ENCODE data around the gene SEC31B.

- TF ChIP-seq, protein P1, sequence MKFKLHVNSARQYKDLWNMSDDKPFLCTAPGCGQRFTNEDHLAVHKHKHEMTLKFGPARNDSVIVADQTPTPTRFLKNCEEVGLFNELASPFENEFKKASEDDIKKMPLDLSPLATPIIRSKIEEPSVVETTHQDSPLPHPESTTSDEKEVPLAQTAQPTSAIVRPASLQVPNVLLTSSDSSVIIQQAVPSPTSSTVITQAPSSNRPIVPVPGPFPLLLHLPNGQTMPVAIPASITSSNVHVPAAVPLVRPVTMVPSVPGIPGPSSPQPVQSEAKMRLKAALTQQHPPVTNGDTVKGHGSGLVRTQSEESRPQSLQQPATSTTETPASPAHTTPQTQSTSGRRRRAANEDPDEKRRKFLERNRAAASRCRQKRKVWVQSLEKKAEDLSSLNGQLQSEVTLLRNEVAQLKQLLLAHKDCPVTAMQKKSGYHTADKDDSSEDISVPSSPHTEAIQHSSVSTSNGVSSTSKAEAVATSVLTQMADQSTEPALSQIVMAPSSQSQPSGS (CRISPR knock-in tag; IDR thresholded peaks at IDR 0.05): no peak
- TF ChIP-seq POLR2A (conservative IDR thresholded peaks at IDR 0.05) (no peak), NFYB (IDR thresholded peaks at IDR 0.05; ENCODE audit: extremely low read depth, insufficient read length) (no peak), CEBPZ (IDR thresholded peaks at IDR 0.05; ENCODE audit: borderline replicate concordance, low read depth, low read length) (no peak), FOSL1 (tag; conservative IDR thresholded peaks at IDR 0.05) (no peak), ZNF3 (CRISPR knock-in tag; IDR thresholded peaks at IDR 0.05) (no peak), PTBP1 (IDR thresholded peaks at IDR 0.05; ENCODE audit: low read depth, low read length) (no peak), JUND (IDR thresholded peaks at IDR 0.05; ENCODE audit: borderline replicate concordance, low read depth, low read length) (no peak), JUND (tag; IDR thresholded peaks at IDR 0.05; ENCODE audit: borderline replicate concordance, low read depth, low read length) (no peak), ILF3 (IDR thresholded peaks at IDR 0.05; ENCODE audit: borderline replicate concordance) (no peak)
- TF ChIP-seq, protein P2, sequence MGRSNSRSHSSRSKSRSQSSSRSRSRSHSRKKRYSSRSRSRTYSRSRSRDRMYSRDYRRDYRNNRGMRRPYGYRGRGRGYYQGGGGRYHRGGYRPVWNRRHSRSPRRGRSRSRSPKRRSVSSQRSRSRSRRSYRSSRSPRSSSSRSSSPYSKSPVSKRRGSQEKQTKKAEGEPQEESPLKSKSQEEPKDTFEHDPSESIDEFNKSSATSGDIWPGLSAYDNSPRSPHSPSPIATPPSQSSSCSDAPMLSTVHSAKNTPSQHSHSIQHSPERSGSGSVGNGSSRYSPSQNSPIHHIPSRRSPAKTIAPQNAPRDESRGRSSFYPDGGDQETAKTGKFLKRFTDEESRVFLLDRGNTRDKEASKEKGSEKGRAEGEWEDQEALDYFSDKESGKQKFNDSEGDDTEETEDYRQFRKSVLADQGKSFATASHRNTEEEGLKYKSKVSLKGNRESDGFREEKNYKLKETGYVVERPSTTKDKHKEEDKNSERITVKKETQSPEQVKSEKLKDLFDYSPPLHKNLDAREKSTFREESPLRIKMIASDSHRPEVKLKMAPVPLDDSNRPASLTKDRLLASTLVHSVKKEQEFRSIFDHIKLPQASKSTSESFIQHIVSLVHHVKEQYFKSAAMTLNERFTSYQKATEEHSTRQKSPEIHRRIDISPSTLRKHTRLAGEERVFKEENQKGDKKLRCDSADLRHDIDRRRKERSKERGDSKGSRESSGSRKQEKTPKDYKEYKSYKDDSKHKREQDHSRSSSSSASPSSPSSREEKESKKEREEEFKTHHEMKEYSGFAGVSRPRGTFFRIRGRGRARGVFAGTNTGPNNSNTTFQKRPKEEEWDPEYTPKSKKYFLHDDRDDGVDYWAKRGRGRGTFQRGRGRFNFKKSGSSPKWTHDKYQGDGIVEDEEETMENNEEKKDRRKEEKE (IDR thresholded peaks at IDR 0.05; ENCODE audit: borderline replicate concordance in 1 of 2, control insufficient read depth in 1 of 2, low read depth in 2 of 2, low read length in 1 of 2): no peak
Observed at GRCh38 chr10:100490531-100490930, 29.1 kb downstream of the SEC31B start.
